Panc1 (cell line): Measurements from ENCODE around the gene TRIP10.

ENCODE experiments used
- CTCF ChIP-seq: fragments of 450-650 bp; IDR thresholded peaks from 2 replicates; pipeline ENCODE4 v1.5.1; 2017; ENCODE audit warnings: mild to moderate bottlenecking
- POLR2AphosphoS5 ChIP-seq: IDR thresholded peaks from 2 replicates; pipeline ENCODE4 v1.6.1; 2012; ENCODE audit warnings: mild to moderate bottlenecking, low read depth, low read length, moderate library complexity
- REST ChIP-seq, 2 experiments: IDR thresholded peaks; 2 replicates each; pipeline ENCODE4 v1.6.1; 2011 to 2012; ENCODE audit warnings: low read depth in 2 of 2, control low read depth in 1 of 2, low read length in 1 of 2, mild to moderate bottlenecking in 1 of 2, moderate library complexity in 1 of 2; ENCODE audit not compliant: insufficient read depth in 1 of 2
- SIN3A ChIP-seq: IDR thresholded peaks from 2 replicates; pipeline ENCODE4 v1.6.1; 2012; ENCODE audit warnings: low read depth, mild to moderate bottlenecking, low read length, moderate library complexity, borderline replicate concordance; ENCODE audit not compliant: insufficient read depth

- TF ChIP-seq CTCF (no peak), SIN3A (no peak), REST (IDR thresholded peaks at IDR 0.05; ENCODE audit: insufficient read depth in 1 of 2, low read depth in 2 of 2, low read length in 1 of 2) (no peak), POLR2AphosphoS5 (no peak)
Observed at GRCh38 chr19:6752256-6753177, 13.0 kb downstream of the TRIP10 start.
